ENCODE results near the gene DGKI. TPM values are rescaled to one million over a fixed set of nuclear protein-coding genes. Genes with fewer than 3 reads are reported as not detected.
A peak's percentile ranks its signal among the peaks of the same experiment; 100 is the strongest.

Gene DGKI
- polyA plus RNA-seq, 3 donors from 2014 or later, result not detected

DNA sequence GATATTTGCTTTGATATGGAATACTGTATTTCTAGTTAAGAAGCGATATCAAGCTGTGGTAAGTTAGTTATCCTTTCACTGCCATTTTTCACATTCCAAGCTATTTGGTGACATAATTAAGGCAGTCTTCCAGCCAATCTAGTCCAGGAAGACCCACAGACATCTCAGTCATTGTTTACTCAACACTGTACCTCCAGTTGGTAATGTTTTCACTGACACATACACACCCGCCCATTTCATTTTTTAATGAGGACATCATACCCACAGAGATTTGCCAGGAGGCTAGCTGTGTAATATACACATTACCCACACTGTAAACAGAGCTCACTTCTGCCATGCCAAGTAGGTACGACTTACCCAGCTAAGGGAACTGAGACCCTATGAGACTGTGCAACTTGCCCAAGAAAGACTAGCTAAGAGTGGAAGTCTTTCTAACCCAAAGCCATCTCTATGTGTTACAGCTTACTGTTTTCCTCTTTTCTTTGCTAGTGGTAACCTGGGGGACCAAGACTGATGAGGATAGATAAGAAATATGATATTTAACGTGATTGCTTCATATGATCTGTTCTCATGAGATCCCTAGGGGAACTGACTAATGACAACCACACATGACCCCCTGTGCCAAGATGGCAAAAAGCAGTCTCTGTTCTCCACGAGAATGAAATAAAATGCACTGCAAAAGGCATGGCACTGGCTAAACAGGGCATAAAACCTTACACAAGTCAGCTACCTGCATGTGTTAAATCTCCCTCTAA lies 179.0 kb downstream of the DGKI start:
- Mint-ChIP-seq H3K36me3 (no peaks in the 10 kb centered on the region), H3K27me3 (ENCODE audit: low read depth in 3 of 3) (peaks cover 0 to 7% (median 5%) of the 10 kb centered on the region in 3 donors), H3K9me3 (no peaks in the 10 kb centered on the region), H3K4me3 (no peak overlapping the region), H3K4me1 (no peaks in the 10 kb centered on the region), H3K27ac (no peak overlapping the region)
- no peak for DNase-seq

DNA sequence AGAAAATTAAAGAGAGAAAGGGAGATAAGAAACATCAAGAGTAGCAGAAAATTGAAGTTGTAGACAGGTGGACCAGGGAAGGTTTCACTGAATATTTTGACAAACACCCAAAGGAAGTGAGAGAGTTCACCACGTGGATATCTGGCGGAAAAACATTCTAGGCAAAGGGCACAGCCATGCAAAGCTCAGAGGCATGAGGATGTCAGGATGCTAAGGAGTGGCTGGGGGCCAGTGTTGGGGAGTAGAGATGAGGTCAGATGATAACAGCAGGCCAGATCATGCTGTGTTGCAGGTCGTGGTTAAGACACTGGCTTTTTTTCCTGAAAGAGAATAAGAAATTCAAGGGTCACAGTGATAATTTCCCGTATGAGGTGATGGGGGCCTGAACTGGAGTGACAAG lies 181.9 kb downstream of the DGKI start:
- H3K27me3 Mint-ChIP-seq (ENCODE audit: low read depth in 3 of 3), result peaks cover 0 to 7% (median 3%) of the 10 kb centered on the region in 3 donors
- no peak overlapping the region for H3K4me3 Mint-ChIP-seq
- no peaks in the 10 kb centered on the region for H3K36me3 Mint-ChIP-seq
- DNase-seq, result no peak
- H3K27ac Mint-ChIP-seq, result no peak overlapping the region
- H3K4me1 Mint-ChIP-seq, result no peaks in the 10 kb centered on the region
- no peaks in the 10 kb centered on the region for H3K9me3 Mint-ChIP-seq

GRCh38 chr7:137661634-137662033 lies 185.1 kb downstream of the DGKI start:
- Mint-ChIP-seq H3K27ac (no peak overlapping the region), H3K9me3 (no peaks in the 10 kb centered on the region), H3K4me3 (no peak overlapping the region), H3K27me3 (ENCODE audit: low read depth in 3 of 3) (peaks cover 1 to 6% (median 3%) of the 10 kb centered on the region in 3 donors), H3K36me3 (no peaks in the 10 kb centered on the region), H3K4me1 (no peaks in the 10 kb centered on the region)
- no peak for DNase-seq

DNA sequence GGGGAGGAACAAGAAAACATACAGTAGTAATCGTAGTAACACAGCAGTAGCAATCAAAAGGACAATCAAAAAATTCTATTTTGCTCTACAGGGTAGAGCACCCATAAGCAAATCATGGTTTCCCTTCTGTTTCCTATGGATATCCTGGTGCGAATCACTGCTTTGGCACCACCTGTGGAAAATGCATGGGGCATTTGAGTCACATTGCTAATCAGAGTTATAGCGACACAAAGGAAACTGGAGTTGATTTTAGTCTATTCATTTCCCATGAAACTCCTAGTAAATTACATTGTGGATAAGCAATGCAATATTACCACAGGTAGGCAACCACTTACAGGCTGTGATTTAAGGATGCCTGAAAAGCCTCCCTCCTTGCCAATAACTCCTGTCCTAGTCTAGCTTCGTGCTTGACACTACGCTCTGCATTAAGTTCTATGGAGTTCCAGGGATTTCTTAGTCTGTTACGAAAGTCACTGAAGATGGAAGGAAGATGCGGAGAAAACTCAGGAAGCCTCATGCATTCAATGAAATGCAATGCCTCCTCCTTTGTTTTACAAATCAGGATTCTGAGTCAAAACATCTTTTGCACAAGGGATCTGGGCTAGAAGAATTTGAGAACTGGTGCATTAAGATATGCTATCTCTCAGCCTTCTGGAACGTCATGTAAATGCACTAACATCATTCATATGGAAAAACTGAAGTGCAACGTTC lies 188.4 kb downstream of the DGKI start:
- DNase-seq, result no peak
- Mint-ChIP-seq H3K4me3 (no peak overlapping the region), H3K27me3 (ENCODE audit: low read depth in 3 of 3) (peaks cover 0 to 3% (median 1%) of the 10 kb centered on the region in 3 donors), H3K4me1 (no peaks in the 10 kb centered on the region), H3K9me3 (no peaks in the 10 kb centered on the region), H3K36me3 (no peaks in the 10 kb centered on the region), H3K27ac (no peak overlapping the region)

- H3K27me3 Mint-ChIP-seq (ENCODE audit: low read depth in 3 of 3), result peaks cover 0 to 1% (median 0%) of the 10 kb centered on the region in 3 donors
- no peak overlapping the region for H3K4me3 Mint-ChIP-seq
- H3K27ac Mint-ChIP-seq, result no peak overlapping the region
- H3K4me1 Mint-ChIP-seq, result no peaks in the 10 kb centered on the region
- no peaks in the 10 kb centered on the region for H3K36me3 Mint-ChIP-seq
- no peaks in the 10 kb centered on the region for H3K9me3 Mint-ChIP-seq
- DNase-seq, result no peak
Measured at GRCh38 chr7:137657476-137658189, 189.1 kb downstream of the DGKI start.

GRCh38 chr7:137656850-137657232 lies 189.9 kb downstream of the DGKI start:
- Mint-ChIP-seq H3K27ac (no peak overlapping the region), H3K4me3 (no peak overlapping the region), H3K36me3 (no peaks in the 10 kb centered on the region), H3K4me1 (no peaks in the 10 kb centered on the region), H3K27me3 (ENCODE audit: low read depth in 3 of 3) (peaks cover 0 to 1% (median 0%) of the 10 kb centered on the region in 3 donors), H3K9me3 (no peaks in the 10 kb centered on the region)
- no peak for DNase-seq

DNA sequence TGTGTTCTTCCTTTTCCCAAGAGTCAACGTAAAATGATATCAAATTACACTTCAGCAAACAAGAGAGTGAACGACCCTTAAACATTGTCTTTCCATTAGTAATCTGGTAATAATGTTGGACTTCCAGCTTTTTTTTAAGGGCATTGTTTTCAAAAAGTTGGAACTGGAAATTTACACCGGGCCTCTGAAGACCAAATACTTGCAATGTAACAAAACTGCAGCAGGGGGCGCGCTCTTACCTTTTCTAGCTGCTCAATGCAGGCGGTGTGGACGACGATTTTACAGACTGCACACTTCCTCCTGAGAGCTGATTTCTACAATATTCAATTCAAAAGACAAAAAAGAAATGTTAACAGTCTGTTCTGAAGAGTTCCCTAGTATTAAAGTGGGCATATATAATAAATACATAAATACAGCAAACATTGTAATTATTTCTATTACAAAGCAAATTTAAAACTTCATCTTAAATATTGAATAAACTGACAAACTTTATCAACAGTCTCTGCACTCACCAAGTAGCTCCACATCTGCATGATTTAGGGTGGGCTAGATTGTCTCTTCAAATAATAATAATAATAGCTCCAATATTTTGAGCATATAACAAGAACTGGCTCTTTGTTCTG lies 190.4 kb downstream of the DGKI start:
- Mint-ChIP-seq H3K27ac (no peak overlapping the region), H3K4me1 (no peaks in the 10 kb centered on the region), H3K4me3 (no peak overlapping the region), H3K27me3 (ENCODE audit: low read depth in 3 of 3) (peaks cover 0 to 1% (median 0%) of the 10 kb centered on the region in 3 donors), H3K36me3 (no peaks in the 10 kb centered on the region), H3K9me3 (no peaks in the 10 kb centered on the region)
- DNase-seq, result peak; percentile 9 to 25 (median 16)

- H3K9me3 Mint-ChIP-seq, result no peaks in the 10 kb centered on the region
- no peak overlapping the region for H3K27ac Mint-ChIP-seq
- no peak overlapping the region for H3K4me3 Mint-ChIP-seq
- no peaks in the 10 kb centered on the region for H3K36me3 Mint-ChIP-seq
- no peak for DNase-seq
- H3K27me3 Mint-ChIP-seq (ENCODE audit: low read depth in 3 of 3), result peaks cover 0 to 2% (median 0%) of the 10 kb centered on the region in 3 donors
- H3K4me1 Mint-ChIP-seq, result no peaks in the 10 kb centered on the region
Measured at GRCh38 chr7:137655804-137656203, 191.0 kb downstream of the DGKI start.

DNA sequence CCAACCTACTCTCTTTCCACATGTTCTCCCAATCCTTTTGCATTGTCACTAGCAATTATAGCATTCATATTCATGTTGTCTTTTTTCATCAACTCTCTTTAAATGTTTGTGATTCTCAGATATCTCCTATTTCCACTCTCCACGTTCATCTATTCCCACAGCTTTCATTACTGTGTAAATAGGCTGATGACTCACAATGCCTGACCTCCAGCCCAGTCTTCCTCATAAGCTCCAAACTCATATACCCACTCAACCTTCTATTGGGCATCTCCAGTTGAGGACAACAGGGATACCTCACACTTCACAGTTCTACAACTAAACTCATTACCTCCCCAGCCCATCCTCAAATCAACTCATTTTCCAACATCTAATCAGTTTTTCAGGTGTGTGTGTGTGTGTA lies 194.1 kb downstream of the DGKI start:
- no peak overlapping the region for H3K27ac Mint-ChIP-seq
- no peaks in the 10 kb centered on the region for H3K36me3 Mint-ChIP-seq
- H3K4me3 Mint-ChIP-seq, result no peak overlapping the region
- H3K4me1 Mint-ChIP-seq, result no peaks in the 10 kb centered on the region
- no peak for DNase-seq
- H3K9me3 Mint-ChIP-seq, result no peaks in the 10 kb centered on the region
- H3K27me3 Mint-ChIP-seq (ENCODE audit: low read depth in 3 of 3), result peaks cover 0 to 4% (median under 1%) of the 10 kb centered on the region in 3 donors

- H3K27me3 Mint-ChIP-seq (ENCODE audit: low read depth in 3 of 3), result peaks cover 1 to 6% (median 3%) of the 10 kb centered on the region in 3 donors
- no peak overlapping the region for H3K27ac Mint-ChIP-seq
- no peak for DNase-seq
- H3K4me1 Mint-ChIP-seq, result no peaks in the 10 kb centered on the region
- H3K4me3 Mint-ChIP-seq, result no peak overlapping the region
- H3K9me3 Mint-ChIP-seq, result no peaks in the 10 kb centered on the region
- no peaks in the 10 kb centered on the region for H3K36me3 Mint-ChIP-seq
Measured at GRCh38 chr7:137647905-137648565, 198.7 kb downstream of the DGKI start.

DNA sequence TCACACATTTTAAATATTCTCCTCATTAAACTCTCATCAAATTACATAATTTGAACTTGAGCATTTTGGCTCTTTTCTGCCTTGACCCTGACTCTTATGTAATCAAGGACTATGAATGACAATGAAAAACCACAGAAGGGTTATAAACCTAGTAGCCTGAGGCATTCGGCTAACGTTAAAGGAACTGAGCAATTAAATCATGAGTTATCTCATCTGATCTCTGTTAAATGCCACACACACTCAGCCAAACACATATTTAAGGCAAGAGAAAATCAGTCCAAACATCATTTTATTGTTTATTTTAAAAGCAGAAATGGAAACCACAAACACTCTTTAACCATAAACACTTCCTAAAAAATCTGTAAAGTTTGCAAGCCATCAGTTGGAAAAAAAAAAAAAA lies 204.3 kb downstream of the DGKI start:
- H3K4me3 Mint-ChIP-seq, result no peak overlapping the region
- no peaks in the 10 kb centered on the region for H3K36me3 Mint-ChIP-seq
- H3K27me3 Mint-ChIP-seq (ENCODE audit: low read depth in 3 of 3), result peaks cover 0 to 5% (median 3%) of the 10 kb centered on the region in 3 donors
- H3K9me3 Mint-ChIP-seq, result no peaks in the 10 kb centered on the region
- no peak overlapping the region for H3K27ac Mint-ChIP-seq
- H3K4me1 Mint-ChIP-seq, result peaks cover 0 to 6% of the 10 kb centered on the region in 2 donors
- no peak for DNase-seq

GRCh38 chr7:137642031-137642430 lies 204.7 kb downstream of the DGKI start:
- peaks cover 0 to under 1% (median 0%) of the 10 kb centered on the region in 6 donors for H3K9me3 Mint-ChIP-seq
- H3K4me1 Mint-ChIP-seq, result peaks cover 0 to 6% of the 10 kb centered on the region in 2 donors
- no peaks in the 10 kb centered on the region for H3K36me3 Mint-ChIP-seq
- no peak overlapping the region for H3K27ac Mint-ChIP-seq
- DNase-seq, result no peak
- no peak overlapping the region for H3K4me3 Mint-ChIP-seq
- peaks cover 0 to 5% (median 3%) of the 10 kb centered on the region in 3 donors for H3K27me3 Mint-ChIP-seq (ENCODE audit: low read depth in 3 of 3)

- Mint-ChIP-seq H3K27ac (no peak overlapping the region), H3K9me3 (peaks cover 0 to 3% (median 0%) of the 10 kb centered on the region in 6 donors), H3K4me3 (no peak overlapping the region), H3K4me1 (no peaks in the 10 kb centered on the region), H3K27me3 (ENCODE audit: low read depth in 3 of 3) (peaks cover 0 to 5% (median 2%) of the 10 kb centered on the region in 3 donors), H3K36me3 (no peaks in the 10 kb centered on the region)
- no peak for DNase-seq
Measured at GRCh38 chr7:137636376-137636775, 210.4 kb downstream of the DGKI start.

Data from immature natural killer cell (primary cell).